Small intestine (tissue), 7 donors: Measurements from ENCODE around the gene TBC1D30. TPM values are rescaled to one million over a fixed set of nuclear protein-coding genes. Genes with fewer than 3 reads are reported as not detected.

Experiments
- DNase-seq, 2 donors: peaks; one replicate each; pipeline versions ENCODE4 v3.0.0 to v3.0.0-alpha.2; 2013
- FAIRE-seq: peaks from 2 replicates; lab custom pipeline; 2012; peaks lifted over from hg19 to GRCh38; lab: Jason Lieb, UNC
- H3K27ac ChIP-seq, 3 donors: one replicate each; pipeline ENCODE4 v1.5.1; 2013; ENCODE audit warnings: low read length in 2 of 3, mild to moderate bottlenecking in 2 of 3, control low read depth in 1 of 3, inconsistent platforms in 1 of 3, low read depth in 1 of 3, moderate library complexity in 1 of 3
- H3K27me3 ChIP-seq, 3 donors: one replicate each; pipeline ENCODE4 v1.6.1; 2013; ENCODE audit warnings: low read length in 3 of 3, inconsistent platforms in 1 of 3; ENCODE audit not compliant: control insufficient read depth in 3 of 3, insufficient read depth in 3 of 3
- H3K36me3 ChIP-seq, 3 donors: one replicate each; pipeline ENCODE4 v1.6.1; 2013; ENCODE audit warnings: low read length in 3 of 3, inconsistent platforms in 1 of 3, low read depth in 1 of 3, mild to moderate bottlenecking in 1 of 3, moderate library complexity in 1 of 3; ENCODE audit not compliant: control insufficient read depth in 3 of 3, insufficient read depth in 2 of 3
- H3K4me1 ChIP-seq, 3 donors: one replicate each; pipeline ENCODE4 v1.6.1; 2013; ENCODE audit warnings: low read length in 2 of 3, inconsistent platforms in 1 of 3, low read depth in 1 of 3, mild to moderate bottlenecking in 1 of 3, moderate library complexity in 1 of 3; ENCODE audit not compliant: control insufficient read depth in 3 of 3, insufficient read depth in 2 of 3
- H3K4me3 ChIP-seq, 3 donors: one replicate each; pipeline ENCODE4 v1.5.1; 2013; ENCODE audit warnings: low read length in 3 of 3, control low read depth in 1 of 3, inconsistent platforms in 1 of 3, low read depth in 1 of 3, mild to moderate bottlenecking in 1 of 3, moderate library complexity in 1 of 3
- H3K9me3 ChIP-seq, 2 donors: one replicate each; pipeline ENCODE4 v1.6.1; 2013; ENCODE audit warnings: low read depth in 1 of 2, low read length in 1 of 2; ENCODE audit not compliant: control insufficient read depth in 2 of 2, insufficient read depth in 1 of 2
- WGBS, 3 donors: extraction: QIAGEN DNeasy Blood & Tissue Kit; methylation state at CpG; one replicate each; pipeline ENCODE4 v1.1.7; 2013; 5-methylcytosine and 5-hydroxymethylcytosine counted together
- polyA plus RNA-seq, 4 donors: library from polyadenylated mRNA; stranded (reverse) in 3 of 4; unstranded in 1 of 4; fragments of 200-250 nt in 3 of 4; fragments of 120-200 nt in 1 of 4; gene quantifications; one replicate each; pipeline versions ENCODE4 v1.2.1 to v1.2.3, GENCODE V29; 2013
- donor health status: healthy with polysubstance abuse.
- donor health status: control.
- donor health status: control.
- donor health status: Bipolar disorder and iron deficiency.
- donor health status: healthy.

TBC1D30 gene
- polyA plus RNA-seq, 4 donors = 2.2 to 16.3 (median 6.2) TPM

DNA sequence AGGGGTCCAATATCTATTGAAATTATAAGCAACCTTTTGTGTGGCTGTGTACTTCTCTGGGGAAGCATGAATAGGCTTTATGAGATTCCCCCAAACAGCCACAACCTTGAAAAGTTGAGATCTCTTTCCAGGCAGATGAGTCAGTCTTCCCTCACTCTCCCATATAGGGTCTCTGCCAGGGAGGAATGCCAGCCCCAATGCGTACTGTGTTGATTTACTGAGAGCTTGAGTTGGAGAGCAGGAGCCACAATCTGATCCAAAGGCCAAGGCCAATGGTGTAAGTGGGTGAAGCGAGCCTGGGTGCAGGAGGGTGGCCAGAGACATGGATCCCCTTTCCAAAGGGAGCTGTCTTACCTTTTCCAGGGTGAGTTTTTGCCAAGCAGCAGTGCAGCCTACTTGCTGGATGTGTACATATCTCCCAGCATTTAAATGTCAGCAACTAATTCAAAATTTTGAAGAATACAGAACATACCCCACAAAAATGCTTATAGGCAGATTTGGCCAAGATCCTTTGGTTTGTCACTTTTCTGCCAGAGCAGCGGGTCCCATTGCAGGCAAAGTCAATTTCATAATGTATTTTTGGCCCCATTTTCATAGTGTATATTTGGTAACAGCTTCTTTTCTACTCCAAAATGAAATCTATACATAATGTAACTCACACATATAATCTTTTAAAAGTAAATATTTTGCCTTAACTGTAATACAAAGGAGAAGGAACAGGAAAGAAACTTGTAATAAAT lies 88.2 kb downstream of the TBC1D30 start:
- H3K4me1 ChIP-seq = peaks cover 0 to 12% (median 0%) of the 10 kb centered on the region in 3 donors
- no peaks in the 10 kb centered on the region for H3K9me3 ChIP-seq
- no peaks in the 10 kb centered on the region for H3K27me3 ChIP-seq
- no peaks in the 10 kb centered on the region for H3K36me3 ChIP-seq
- no peak overlapping the region for H3K4me3 ChIP-seq
- DNase-seq = no peak
- WGBS, 3 donors = 71 to 88% (median 78%) methylated on average over 3 of the region's 3 CpGs
- H3K27ac ChIP-seq = no peak overlapping the region
- FAIRE-seq = no peak

- 85 to 96% (median 90%) methylated on average over 3 of the region's 3 CpGs for WGBS, 3 donors
- H3K4me3 ChIP-seq = no peak overlapping the region
- no peaks in the 10 kb centered on the region for H3K36me3 ChIP-seq
- FAIRE-seq = no peak
- H3K4me1 ChIP-seq = peaks cover 0 to 7% (median 0%) of the 10 kb centered on the region in 3 donors
- no peak for DNase-seq
- H3K27ac ChIP-seq = no peak overlapping the region
- H3K27me3 ChIP-seq = no peaks in the 10 kb centered on the region
- no peaks in the 10 kb centered on the region for H3K9me3 ChIP-seq
These were observed 90.8 kb downstream of the TBC1D30 start for GRCh38 chr12:64915242-64915641.

GRCh38 chr12:64916411-64917261 lies 92.2 kb downstream of the TBC1D30 start:
- FAIRE-seq (no peak), DNase-seq (peak in 1 of 2 donors; percentile 38)
- Histone ChIP-seq H3K4me1 (no peaks in the 10 kb centered on the region), H3K9me3 (no peaks in the 10 kb centered on the region), H3K36me3 (no peaks in the 10 kb centered on the region), H3K27ac (no peak overlapping the region), H3K4me3 (no peak overlapping the region), H3K27me3 (no peaks in the 10 kb centered on the region)
- 51 to 66% (median 54%) methylated on average over 1 of the region's 1 CpG for WGBS, 3 donors

GRCh38 chr12:64918344-64918743 lies 93.9 kb downstream of the TBC1D30 start:
- Histone ChIP-seq H3K4me3 (no peak overlapping the region), H3K27me3 (no peaks in the 10 kb centered on the region), H3K4me1 (no peaks in the 10 kb centered on the region), H3K9me3 (no peaks in the 10 kb centered on the region), H3K27ac (no peak overlapping the region), H3K36me3 (no peaks in the 10 kb centered on the region)
- no peak for DNase-seq
- 90 to 95% (median 92%) methylated on average over 2 of the region's 2 CpGs for WGBS, 3 donors
- FAIRE-seq = no peak

GRCh38 chr12:64918801-64919200 lies 94.4 kb downstream of the TBC1D30 start:
- Histone ChIP-seq H3K36me3 (no peaks in the 10 kb centered on the region), H3K27ac (no peak overlapping the region), H3K27me3 (no peaks in the 10 kb centered on the region), H3K9me3 (no peaks in the 10 kb centered on the region), H3K4me1 (no peaks in the 10 kb centered on the region), H3K4me3 (no peak overlapping the region)
- FAIRE-seq = no peak
- 88 to 92% (median 91%) methylated on average over 2 of the region's 2 CpGs for WGBS, 3 donors
- DNase-seq = no peak

DNA sequence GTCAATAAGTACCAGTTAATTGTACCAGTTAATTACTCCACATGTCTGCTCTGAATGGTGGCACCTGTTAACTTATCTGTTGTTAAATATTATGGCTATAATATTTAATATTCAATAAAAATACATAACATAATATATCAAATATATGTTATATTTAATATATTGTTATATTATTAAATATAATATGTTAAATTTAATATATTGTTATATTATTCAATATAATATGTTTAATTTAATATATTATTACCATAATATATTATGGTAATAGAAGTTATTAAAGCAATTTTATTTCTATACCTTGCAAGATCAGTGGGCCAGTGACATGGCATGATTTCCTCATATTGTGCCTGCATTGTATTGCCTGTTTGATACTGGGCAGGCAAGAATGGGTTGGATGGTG lies 98.4 kb downstream of the TBC1D30 start:
- DNase-seq (no peak), FAIRE-seq (no peak)
- H3K4me1 ChIP-seq = no peaks in the 10 kb centered on the region
- no peak overlapping the region for H3K4me3 ChIP-seq
- no peaks in the 10 kb centered on the region for H3K27me3 ChIP-seq
- no peaks in the 10 kb centered on the region for H3K9me3 ChIP-seq
- H3K27ac ChIP-seq = no peak overlapping the region
- H3K36me3 ChIP-seq = no peaks in the 10 kb centered on the region

DNA sequence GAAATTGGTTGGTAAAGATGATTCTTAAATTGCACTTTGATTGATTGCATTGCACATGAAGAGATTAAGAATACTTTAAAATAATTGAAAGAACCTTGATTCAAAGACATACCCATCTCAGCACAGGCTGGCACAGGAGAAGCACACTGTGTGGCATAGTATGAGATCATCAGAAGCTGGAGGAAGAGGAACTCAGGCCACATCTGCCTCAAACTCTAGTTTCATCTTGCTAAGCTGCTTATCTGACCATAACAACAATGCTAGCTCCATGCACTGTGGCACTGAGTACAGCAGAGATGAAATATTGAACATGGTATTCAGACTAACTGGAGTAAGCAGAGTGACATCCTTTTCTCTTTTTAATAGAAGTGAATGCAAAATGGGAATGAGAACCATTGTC lies 99.1 kb downstream of the TBC1D30 start:
- Histone ChIP-seq H3K4me1 (no peaks in the 10 kb centered on the region), H3K4me3 (no peak overlapping the region), H3K36me3 (no peaks in the 10 kb centered on the region), H3K27me3 (no peaks in the 10 kb centered on the region), H3K27ac (no peak overlapping the region), H3K9me3 (no peaks in the 10 kb centered on the region)
- DNase-seq (no peak), FAIRE-seq (no peak)
